Stomach (tissue), 9 donors: ENCODE measurements around the gene CHSY3. TPM values are rescaled to one million over a fixed set of nuclear protein-coding genes. Genes with fewer than 3 reads are reported as not detected.

Experiments
- DNase-seq, 2 donors: peaks; one replicate each; pipeline versions ENCODE4 v3.0.0 to v3.0.0-alpha.2; 2013 to 2019
- H3K27ac ChIP-seq, 5 donors: fragments of 200-600 bp in 4 of 5; sonication (generic) in 4 of 5; one replicate each; pipeline ENCODE4 v1.5.1; 2013 to 2019; ENCODE audit warnings: mild to moderate bottlenecking in 1 of 5, moderate library complexity in 1 of 5
- H3K27me3 ChIP-seq, 3 donors: fragments of 200-600 bp; sonication (generic); one replicate each; pipeline ENCODE4 v1.5.1; 2017 to 2019; ENCODE audit warnings: mixed run types in 1 of 3
- H3K36me3 ChIP-seq, 4 donors: fragments of 200-600 bp; sonication (generic); 1 replicate in 3 of 4; 2 replicates in 1 of 4; pipeline ENCODE4 v1.5.1; 2016 to 2019
- H3K4me1 ChIP-seq, 4 donors: fragments of 200-600 bp; sonication (generic); one replicate each; pipeline ENCODE4 v1.5.1; 2016 to 2019
- H3K4me3 ChIP-seq, 4 donors: fragments of 200-600 bp; sonication (generic) in 3 of 4; one replicate each; pipeline ENCODE4 v1.5.1; 2016 to 2019; ENCODE audit warnings: mild to moderate bottlenecking in 1 of 4
- H3K9me3 ChIP-seq, 4 donors: fragments of 200-600 bp; sonication (generic); one replicate each; pipeline ENCODE4 v1.5.1; 2016 to 2019
- EP300 ChIP-seq: sonication (generic); formaldehyde crosslinking; IDR thresholded peaks from one replicate; pipeline ENCODE4 v1.6.1; 2017; ENCODE audit warnings: antibody characterized with exemption
- POLR2A ChIP-seq, 4 donors: fragments of 450-650 bp; IDR thresholded peaks; one replicate each; pipeline ENCODE4 v1.6.1; 2016; ENCODE audit warnings: antibody characterized with exemption in 4 of 4, control low read depth in 2 of 4, mild to moderate bottlenecking in 1 of 4, moderate library complexity in 1 of 4
- POLR2AphosphoS5 ChIP-seq, 3 donors: sonication (generic); formaldehyde crosslinking; IDR thresholded peaks; one replicate each; pipeline ENCODE4 v1.6.1; 2016; ENCODE audit warnings: antibody characterized with exemption in 3 of 3
- WGBS, 5 donors: extraction: QIAGEN DNeasy Blood & Tissue Kit in 3 of 5; methylation state at CpG; one replicate each; pipeline versions ENCODE4 v1.1.5 to v1.1.7; 2013 to 2018; 5-methylcytosine and 5-hydroxymethylcytosine counted together
- intact Hi-C: fragments of 100-400 bp; cut with DNase I; formaldehyde crosslinking; loops from one replicate; pipeline ENCODE4 v1.15.1; 2023; ENCODE audit warnings: low total_unique reads
- polyA plus RNA-seq, 3 donors: library from polyadenylated mRNA; stranded (reverse); fragments of 200-250 nt; gene quantifications; one replicate each; pipeline ENCODE4 v1.2.3, GENCODE V29; 2013
- total RNA-seq, 5 donors: library from RNA; depleted of rRNA; stranded (reverse); fragments of >200 nt; gene quantifications; one replicate each; pipeline versions ENCODE4 v1.1.0 to v1.2.3, GENCODE V29; 2014 to 2016
- TF ChIP-seq, protein P1 (sequence below), 7 experiments: fragments of 450-650 bp in 4 of 7; fragments of 200-600 bp in 3 of 7; sonication (generic) in 3 of 7; IDR thresholded peaks; one replicate each; pipeline ENCODE4 v1.5.1; 2016 to 2019; ENCODE audit warnings: antibody characterized with exemption in 7 of 7, control low read depth in 2 of 7, mild to moderate bottlenecking in 1 of 7
- donor health status: healthy with polysubstance abuse.
- donor health status: Bipolar disorder and iron deficiency.
- donor health status: healthy.

CHSY3 gene
- total and polyA plus RNA-seq, 8 donors: under 0.01 to 6.1 (median 0.31) TPM; not detected in 1

DNA sequence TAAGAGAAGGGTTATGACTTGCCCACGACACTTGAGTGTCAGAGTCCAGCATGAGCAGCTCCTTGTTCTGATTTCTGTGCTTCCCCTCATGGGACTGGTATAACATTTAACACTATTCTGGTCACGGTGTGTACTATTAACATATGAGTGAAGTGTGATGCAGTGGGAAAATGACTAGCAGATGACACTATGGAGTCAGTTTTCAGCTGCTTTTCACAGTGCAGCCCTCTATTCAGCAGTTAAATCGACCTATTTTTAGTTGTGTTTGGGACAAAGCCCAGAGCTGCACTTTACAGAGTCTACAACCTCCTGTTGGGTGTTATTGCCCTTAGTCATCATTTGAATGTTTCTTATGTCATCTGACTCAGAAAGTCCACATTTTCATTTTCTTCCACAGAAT, 59.1 kb downstream of the CHSY3 start:
- intact Hi-C loops: no loop called here
- TF ChIP-seq POLR2A (IDR thresholded peaks at IDR 0.05) (no peak), EP300 (no peak), POLR2AphosphoS5 (IDR thresholded peaks at IDR 0.05) (no peak)
- TF ChIP-seq, protein P1, sequence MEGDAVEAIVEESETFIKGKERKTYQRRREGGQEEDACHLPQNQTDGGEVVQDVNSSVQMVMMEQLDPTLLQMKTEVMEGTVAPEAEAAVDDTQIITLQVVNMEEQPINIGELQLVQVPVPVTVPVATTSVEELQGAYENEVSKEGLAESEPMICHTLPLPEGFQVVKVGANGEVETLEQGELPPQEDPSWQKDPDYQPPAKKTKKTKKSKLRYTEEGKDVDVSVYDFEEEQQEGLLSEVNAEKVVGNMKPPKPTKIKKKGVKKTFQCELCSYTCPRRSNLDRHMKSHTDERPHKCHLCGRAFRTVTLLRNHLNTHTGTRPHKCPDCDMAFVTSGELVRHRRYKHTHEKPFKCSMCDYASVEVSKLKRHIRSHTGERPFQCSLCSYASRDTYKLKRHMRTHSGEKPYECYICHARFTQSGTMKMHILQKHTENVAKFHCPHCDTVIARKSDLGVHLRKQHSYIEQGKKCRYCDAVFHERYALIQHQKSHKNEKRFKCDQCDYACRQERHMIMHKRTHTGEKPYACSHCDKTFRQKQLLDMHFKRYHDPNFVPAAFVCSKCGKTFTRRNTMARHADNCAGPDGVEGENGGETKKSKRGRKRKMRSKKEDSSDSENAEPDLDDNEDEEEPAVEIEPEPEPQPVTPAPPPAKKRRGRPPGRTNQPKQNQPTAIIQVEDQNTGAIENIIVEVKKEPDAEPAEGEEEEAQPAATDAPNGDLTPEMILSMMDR (IDR thresholded peaks at IDR 0.05): no peak
- DNase-seq: peak in 1 of 2 donors; percentile 6
- no peaks in the 10 kb centered on the region for H3K27me3 ChIP-seq
- no peaks in the 10 kb centered on the region for H3K36me3 ChIP-seq
- no peak overlapping the region for H3K27ac ChIP-seq
- 44 to 67% (median 56%) methylated on average over 3 of the region's 3 CpGs for WGBS, 5 donors
- H3K9me3 ChIP-seq: no peaks in the 10 kb centered on the region
- no peak overlapping the region for H3K4me3 ChIP-seq
- no peaks in the 10 kb centered on the region for H3K4me1 ChIP-seq

DNA sequence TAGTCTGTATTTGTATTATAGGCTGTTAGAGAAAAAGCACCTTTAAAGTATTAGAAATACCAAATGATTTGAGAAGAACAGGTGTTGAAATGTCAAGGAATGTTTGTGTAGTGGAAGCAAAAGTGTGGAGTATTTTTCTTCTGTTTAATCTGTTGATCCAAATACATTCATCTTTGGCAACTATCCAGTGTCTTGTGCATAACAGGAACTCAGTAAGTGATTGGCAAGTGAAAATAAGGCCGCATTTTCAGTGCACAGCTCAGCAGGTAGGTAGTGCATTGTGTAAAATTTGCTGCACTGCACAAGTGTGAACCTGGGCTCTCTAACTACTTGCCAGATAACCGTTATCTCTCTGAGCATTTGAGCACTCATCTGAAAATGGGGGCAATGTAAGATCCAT, 61.8 kb downstream of the CHSY3 start:
- no peak overlapping the region for H3K27ac ChIP-seq
- no peaks in the 10 kb centered on the region for H3K36me3 ChIP-seq
- no peaks in the 10 kb centered on the region for H3K4me1 ChIP-seq
- no peaks in the 10 kb centered on the region for H3K9me3 ChIP-seq
- intact Hi-C loops: no loop called here
- H3K4me3 ChIP-seq: no peak overlapping the region
- TF ChIP-seq POLR2AphosphoS5 (IDR thresholded peaks at IDR 0.05) (no peak), POLR2A (IDR thresholded peaks at IDR 0.05) (no peak), EP300 (no peak)
- TF ChIP-seq, protein P1 (IDR thresholded peaks at IDR 0.05): no peak
- no peak for DNase-seq
- no peaks in the 10 kb centered on the region for H3K27me3 ChIP-seq
- 66 to 76% (median 73%) methylated on average over 2 of the region's 2 CpGs for WGBS, 5 donors

DNA sequence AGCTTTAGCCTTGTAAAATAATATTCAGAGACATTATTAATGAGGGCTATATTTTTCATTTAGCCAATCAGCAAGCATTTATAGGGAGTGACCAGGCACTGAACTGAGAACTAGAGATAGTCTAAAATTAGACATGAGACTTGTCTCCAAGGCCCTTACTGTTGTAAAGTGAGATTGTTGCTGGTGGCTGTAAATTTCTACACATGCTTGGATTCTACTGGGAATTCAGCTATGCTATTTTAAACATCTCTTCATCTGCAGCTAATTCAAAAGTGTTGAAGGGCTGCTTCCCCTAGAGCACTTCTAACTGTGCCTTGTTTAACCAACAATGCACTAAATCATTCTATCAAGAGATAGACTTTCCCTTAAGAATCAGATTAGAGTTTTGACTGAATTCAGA, 67.4 kb downstream of the CHSY3 start:
- H3K9me3 ChIP-seq: no peaks in the 10 kb centered on the region
- TF ChIP-seq, protein P1 (IDR thresholded peaks at IDR 0.05): no peak
- TF ChIP-seq POLR2A (IDR thresholded peaks at IDR 0.05) (no peak), POLR2AphosphoS5 (IDR thresholded peaks at IDR 0.05) (no peak), EP300 (no peak)
- no peaks in the 10 kb centered on the region for H3K4me1 ChIP-seq

DNA sequence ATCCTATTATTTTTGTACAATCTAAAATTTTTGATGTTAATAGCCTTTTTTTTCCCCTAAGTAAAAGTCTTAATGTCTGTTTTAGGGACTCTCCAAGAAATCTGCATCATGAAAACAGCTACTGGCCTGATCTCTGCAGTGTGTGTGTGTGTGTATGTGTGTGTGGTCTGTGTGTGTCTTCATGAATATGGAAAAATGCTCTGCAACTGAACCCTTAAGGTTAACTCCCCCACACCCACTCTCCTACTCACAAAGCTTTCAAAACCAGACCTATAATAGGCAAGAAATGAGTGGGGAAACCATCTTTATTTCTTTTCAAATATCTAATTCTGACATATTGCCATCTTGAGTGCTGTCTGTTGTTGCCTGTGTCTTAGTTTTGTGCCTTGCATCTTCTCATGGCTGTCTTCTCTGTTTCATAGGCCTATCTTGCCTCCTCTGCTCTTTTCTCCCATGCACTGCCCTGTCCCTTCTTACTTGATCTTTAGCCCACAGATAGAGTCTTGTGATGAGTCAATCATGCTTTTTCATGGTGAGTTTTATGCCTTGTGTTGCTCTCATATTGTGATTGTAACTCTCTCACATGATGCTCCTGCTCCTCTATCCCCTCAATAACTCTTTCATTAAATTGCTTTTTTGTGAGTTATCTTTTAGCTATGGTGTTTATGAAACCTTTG, 68.3 kb downstream of the CHSY3 start:
- H3K4me1 ChIP-seq: no peaks in the 10 kb centered on the region
- DNase-seq: no peak
- intact Hi-C loops: no loop called here
- no peaks in the 10 kb centered on the region for H3K9me3 ChIP-seq
- H3K27ac ChIP-seq: no peak overlapping the region
- TF ChIP-seq EP300 (no peak), POLR2AphosphoS5 (IDR thresholded peaks at IDR 0.05) (no peak), POLR2A (IDR thresholded peaks at IDR 0.05) (no peak)
- TF ChIP-seq, protein P1 (IDR thresholded peaks at IDR 0.05): no peak
- H3K27me3 ChIP-seq: no peaks in the 10 kb centered on the region
- no peaks in the 10 kb centered on the region for H3K36me3 ChIP-seq
- H3K4me3 ChIP-seq: no peak overlapping the region

More for the DNA sequence above, 67.4 kb downstream of the CHSY3 start:
- H3K4me3 ChIP-seq: no peak overlapping the region
- peak in 1 of 2 donors; percentile 3 for DNase-seq
- no peaks in the 10 kb centered on the region for H3K36me3 ChIP-seq
- H3K27ac ChIP-seq: no peak overlapping the region
- intact Hi-C loops: no loop called here
- H3K27me3 ChIP-seq: no peaks in the 10 kb centered on the region
